Fibroblast of villous mesenchyme (primary cell): ENCODE data around the gene SPESP1. TPM values are rescaled to one million over a fixed set of nuclear protein-coding genes. Genes with fewer than 3 reads are reported as not detected.

Experiments
- DNase-seq: peaks from one replicate; pipeline ENCODE4 v3.0.0-alpha.2; 2010; ENCODE audit warnings: low read depth
- H3K4me3 ChIP-seq: 2 replicates; pipeline ENCODE4 v1.5.1; 2011; ENCODE audit warnings: low read depth, mild to moderate bottlenecking, low read length
- total RNA-seq: library from RNA; depleted of rRNA; stranded (reverse); fragments of >200 nt; gene quantifications from 2 replicates; pipeline ENCODE4 v1.2.3, GENCODE V29; 2012
- TF ChIP-seq, protein P1 (sequence below): IDR thresholded peaks from 2 replicates; pipeline ENCODE4 v1.5.1; 2012; ENCODE audit warnings: low read depth, mild to moderate bottlenecking, low read length; ENCODE audit not compliant: insufficient read depth

SPESP1 gene
- total RNA-seq, 1 donor, result 3.0 TPM

DNA sequence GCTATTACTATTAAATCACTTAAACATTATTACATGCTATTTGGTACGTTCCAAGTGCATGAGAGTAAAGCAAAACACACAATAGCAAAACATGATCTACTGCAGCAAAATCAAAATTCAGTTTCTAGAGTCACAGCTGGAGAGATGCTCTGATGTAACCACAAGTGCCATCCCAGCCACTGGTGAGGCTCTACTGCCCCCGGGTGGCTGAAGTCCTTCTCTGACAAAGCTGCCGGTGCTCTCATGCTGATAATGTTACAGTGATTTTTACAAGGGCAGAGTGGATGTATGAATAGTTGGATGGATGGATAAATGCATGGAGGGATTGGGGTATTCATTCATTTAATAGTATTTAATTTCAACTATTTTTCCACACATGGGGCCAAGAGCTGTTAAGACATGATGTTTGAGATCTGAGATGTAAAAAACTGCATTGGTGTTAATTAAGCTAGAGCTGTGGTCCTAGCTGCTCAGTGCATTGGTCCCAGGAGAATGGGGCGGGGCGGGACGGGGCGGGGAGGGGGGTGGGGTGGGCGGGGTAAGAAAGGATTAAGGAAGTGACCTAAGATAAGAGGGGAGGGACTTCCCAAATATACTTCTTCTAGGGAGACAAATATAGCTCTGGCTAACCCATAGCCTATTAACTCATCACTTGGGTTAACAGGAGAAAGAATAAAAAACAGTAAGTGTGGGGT is 5.3 kb upstream of the SPESP1 start:
- DNase-seq, result peak; percentile 76
- H3K4me3 ChIP-seq, result no peak overlapping the region
- TF ChIP-seq, protein P1, sequence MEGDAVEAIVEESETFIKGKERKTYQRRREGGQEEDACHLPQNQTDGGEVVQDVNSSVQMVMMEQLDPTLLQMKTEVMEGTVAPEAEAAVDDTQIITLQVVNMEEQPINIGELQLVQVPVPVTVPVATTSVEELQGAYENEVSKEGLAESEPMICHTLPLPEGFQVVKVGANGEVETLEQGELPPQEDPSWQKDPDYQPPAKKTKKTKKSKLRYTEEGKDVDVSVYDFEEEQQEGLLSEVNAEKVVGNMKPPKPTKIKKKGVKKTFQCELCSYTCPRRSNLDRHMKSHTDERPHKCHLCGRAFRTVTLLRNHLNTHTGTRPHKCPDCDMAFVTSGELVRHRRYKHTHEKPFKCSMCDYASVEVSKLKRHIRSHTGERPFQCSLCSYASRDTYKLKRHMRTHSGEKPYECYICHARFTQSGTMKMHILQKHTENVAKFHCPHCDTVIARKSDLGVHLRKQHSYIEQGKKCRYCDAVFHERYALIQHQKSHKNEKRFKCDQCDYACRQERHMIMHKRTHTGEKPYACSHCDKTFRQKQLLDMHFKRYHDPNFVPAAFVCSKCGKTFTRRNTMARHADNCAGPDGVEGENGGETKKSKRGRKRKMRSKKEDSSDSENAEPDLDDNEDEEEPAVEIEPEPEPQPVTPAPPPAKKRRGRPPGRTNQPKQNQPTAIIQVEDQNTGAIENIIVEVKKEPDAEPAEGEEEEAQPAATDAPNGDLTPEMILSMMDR, result peak; percentile 94

DNA sequence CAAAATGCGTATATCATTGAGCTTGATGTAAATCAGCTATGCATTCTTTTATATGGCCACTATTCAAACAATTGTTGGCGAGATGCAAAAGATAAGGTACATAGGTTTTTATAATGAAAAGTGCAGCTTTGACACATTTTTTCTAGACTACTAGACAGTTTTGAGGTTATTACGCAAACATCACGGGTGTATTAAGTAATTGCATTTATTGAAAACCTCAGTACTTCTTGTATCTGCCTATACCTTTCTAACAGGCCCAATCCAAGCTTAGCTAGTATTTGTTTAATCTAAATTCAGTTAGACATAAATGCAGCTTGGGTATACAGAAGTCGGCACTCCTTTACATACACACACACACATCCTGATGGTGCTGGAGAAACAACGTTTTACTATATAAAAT is 2.7 kb downstream of the SPESP1 start:
- no peak overlapping the region for H3K4me3 ChIP-seq
- TF ChIP-seq, protein P1, result no peak
- DNase-seq, result peak; percentile 7

DNA sequence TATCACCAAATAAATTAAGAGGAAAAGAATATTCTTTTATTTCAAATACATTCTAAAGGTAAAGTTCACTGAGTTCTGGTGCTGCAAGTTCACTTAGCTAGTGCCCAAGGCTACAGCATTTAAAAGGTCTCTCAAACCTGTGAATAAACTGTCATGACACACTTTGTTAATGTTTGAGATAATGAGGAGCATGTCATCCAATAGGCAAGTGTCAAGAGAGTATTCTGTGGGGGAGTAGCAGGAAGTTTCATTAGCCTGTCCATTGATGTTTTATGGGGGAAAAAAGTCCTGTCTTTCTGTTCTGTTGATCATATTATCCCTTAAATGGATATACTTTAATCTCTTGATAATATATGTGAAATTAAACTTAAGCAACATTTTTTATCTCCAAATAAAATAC is 4.0 kb downstream of the SPESP1 start:
- TF ChIP-seq, protein P1, result no peak
- DNase-seq, result no peak

DNA sequence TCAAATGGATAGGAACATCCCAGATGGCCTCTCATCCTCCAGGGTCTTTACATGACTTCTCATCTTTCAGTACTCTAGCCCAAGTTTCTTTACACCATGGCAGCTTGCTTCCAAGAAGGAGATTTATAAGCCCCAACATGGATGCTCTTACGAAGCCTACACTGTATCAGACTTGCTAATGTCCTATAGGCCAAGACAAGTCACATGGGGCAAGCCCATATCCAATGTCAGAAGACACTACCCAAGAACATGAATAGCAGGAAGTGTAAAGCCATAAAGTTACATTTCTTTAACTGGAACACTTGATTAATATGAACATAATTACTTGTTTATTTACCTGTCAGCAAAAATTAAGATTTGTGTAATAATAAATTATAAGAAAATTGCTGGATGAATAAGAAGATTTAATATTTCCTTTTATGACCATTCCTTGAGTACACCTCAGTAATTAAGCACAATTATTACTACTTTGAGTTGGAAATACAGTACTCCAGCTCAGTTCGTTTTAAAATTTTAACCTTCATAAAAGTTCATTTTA is 5.1 kb downstream of the SPESP1 start:
- no peak for DNase-seq
- TF ChIP-seq, protein P1, result no peak
- H3K4me3 ChIP-seq, result no peak overlapping the region

More for the DNA sequence above, 4.0 kb downstream of the SPESP1 start:
- H3K4me3 ChIP-seq, result no peak overlapping the region

DNA sequence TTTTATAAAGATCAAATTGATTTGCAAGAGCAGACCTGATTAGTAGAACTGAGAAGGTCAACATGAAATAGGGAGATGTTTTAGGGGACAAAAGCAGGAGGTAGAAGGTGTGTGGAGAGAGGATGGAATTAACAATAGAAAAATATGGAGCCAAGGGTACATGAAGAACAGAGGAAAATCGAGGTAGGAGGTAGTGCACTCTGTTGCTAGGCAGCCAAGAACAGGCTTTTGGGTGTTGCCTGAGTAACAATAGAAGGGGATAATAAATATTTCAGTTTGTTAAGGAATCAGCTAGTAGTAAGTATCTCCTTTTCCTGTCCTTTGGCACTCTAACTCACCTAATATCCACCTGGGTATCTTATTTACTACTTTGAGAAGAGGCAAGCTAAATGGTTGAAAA is 9.2 kb downstream of the SPESP1 start:
- H3K4me3 ChIP-seq, result no peak overlapping the region
- no peak for DNase-seq
- TF ChIP-seq, protein P1, result no peak

DNA sequence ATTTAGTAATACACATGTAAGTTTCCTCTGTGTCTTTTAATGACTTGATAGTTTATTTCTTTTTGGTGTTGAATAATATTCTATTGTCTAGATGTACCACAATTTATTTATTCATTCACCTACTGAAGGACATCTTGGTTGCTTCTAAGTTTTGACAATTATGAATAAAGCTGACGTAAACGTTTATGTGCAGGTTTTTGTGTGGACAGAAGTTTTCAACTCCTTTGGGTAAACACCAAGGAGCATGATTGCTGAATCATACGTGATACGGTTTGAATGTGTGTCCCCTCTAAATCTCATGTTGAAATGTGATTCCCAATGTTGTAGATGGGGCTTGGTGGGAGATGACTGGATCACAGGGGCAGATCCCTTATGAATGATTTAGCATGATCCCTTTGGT is 21.5 kb downstream of the SPESP1 start:
- TF ChIP-seq, protein P1, result no peak

DNA sequence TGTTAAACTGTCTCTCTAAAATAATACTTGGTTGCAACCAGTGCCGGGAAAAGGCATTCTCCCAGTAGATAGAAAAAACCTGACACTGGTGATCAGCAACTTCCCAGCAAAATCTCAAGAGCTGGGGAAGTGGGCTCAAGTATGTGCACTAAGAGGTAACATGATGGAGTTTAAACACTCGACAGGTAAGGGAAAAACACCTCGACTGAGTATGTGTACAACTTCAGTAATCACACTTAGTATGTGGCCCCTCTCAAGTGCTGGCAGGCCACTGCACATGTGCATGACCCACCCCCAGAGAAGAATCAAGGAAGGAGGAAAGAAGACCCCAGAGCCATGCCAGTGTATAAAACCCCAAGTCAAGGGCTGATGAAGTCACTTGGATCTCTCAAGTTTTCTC is 27.4 kb downstream of the SPESP1 start:
- DNase-seq, result no peak
- H3K4me3 ChIP-seq, result no peak overlapping the region
- TF ChIP-seq, protein P1, result no peak

More for the DNA sequence above, 21.5 kb downstream of the SPESP1 start:
- H3K4me3 ChIP-seq, result no peak overlapping the region
- no peak for DNase-seq
